Hepatocyte (in vitro differentiated cells): ENCODE results near the gene CHMP5. TPM values are rescaled to one million over a fixed set of nuclear protein-coding genes. Genes with fewer than 3 reads are reported as not detected.
A peak's percentile ranks its signal among the peaks of the same experiment; 100 is the strongest.

Experiments
- DNase-seq: peaks from one replicate; pipeline ENCODE4 v3.0.0-alpha.2; 2016; ENCODE audit warnings: low spot score
- H2AFZ ChIP-seq: fragments of 200-600 bp; sonication (generic); 2 replicates; pipeline ENCODE4 v1.6.0; 2016; ENCODE audit warnings: antibody characterized with exemption, mild to moderate bottlenecking
- H3K27ac ChIP-seq: fragments of 200-600 bp; sonication (generic); 2 replicates; pipeline ENCODE4 v1.5.1; 2016; ENCODE audit warnings: mild to moderate bottlenecking
- H3K27me3 ChIP-seq: fragments of 200-600 bp; sonication (generic); 2 replicates; pipeline ENCODE4 v1.6.1; 2016
- H3K36me3 ChIP-seq: fragments of 200-600 bp; sonication (generic); replicated peaks from 2 replicates; pipeline ENCODE4 v1.5.1; 2016; ENCODE audit warnings: low read depth; ENCODE audit not compliant: insufficient read depth
- H3K4me1 ChIP-seq: fragments of 200-600 bp; sonication (generic); 2 replicates; pipeline ENCODE4 v1.5.1; 2016; ENCODE audit warnings: mild to moderate bottlenecking, moderate library complexity; ENCODE audit not compliant: insufficient read depth
- H3K4me2 ChIP-seq: fragments of 200-600 bp; sonication (generic); 2 replicates; pipeline ENCODE4 v1.6.0; 2016
- H3K4me3 ChIP-seq: fragments of 200-600 bp; sonication (generic); 2 replicates; pipeline ENCODE4 v1.5.1; 2016; ENCODE audit warnings: mild to moderate bottlenecking
- H3K79me2 ChIP-seq: fragments of 200-600 bp; sonication (generic); 2 replicates; pipeline ENCODE4 v1.6.0; 2017; ENCODE audit warnings: mild to moderate bottlenecking
- H3K9me2 ChIP-seq: fragments of 200-600 bp; sonication (generic); replicated peaks from 2 replicates; pipeline ENCODE4 v1.6.0; 2017; ENCODE audit warnings: mild to moderate bottlenecking; ENCODE audit not compliant: insufficient read depth
- H3K9me3 ChIP-seq: fragments of 200-600 bp; sonication (generic); 2 replicates; pipeline ENCODE4 v1.5.1; 2016; ENCODE audit warnings: low read depth, mild to moderate bottlenecking
- H4K20me1 ChIP-seq: fragments of 200-600 bp; sonication (generic); 2 replicates; pipeline ENCODE4 v1.6.0; 2016; ENCODE audit warnings: mild to moderate bottlenecking; ENCODE audit not compliant: insufficient read depth, poor library complexity, severe bottlenecking
- CTCF ChIP-seq: fragments of 200-600 bp; sonication (generic); IDR thresholded peaks from 2 replicates; pipeline ENCODE4 v1.5.1; 2016; ENCODE audit warnings: antibody characterized with exemption, mild to moderate bottlenecking; ENCODE audit not compliant: poor library complexity
- EZH2 ChIP-seq: fragments of 200-600 bp; sonication (generic); IDR thresholded peaks from 2 replicates; pipeline ENCODE4 v1.6.1; 2016; ENCODE audit warnings: antibody characterized with exemption, mild to moderate bottlenecking, borderline replicate concordance
- EZH2phosphoT487 ChIP-seq: fragments of 200-600 bp; sonication (generic); IDR thresholded peaks from one replicate; pipeline ENCODE4 v1.6.1; 2018; ENCODE audit warnings: antibody characterized with exemption, mild to moderate bottlenecking, low read depth, moderate library complexity; ENCODE audit not compliant: unreplicated experiment, severe bottlenecking
- WGBS: methylation state at CpG from one replicate; pipeline ENCODE4 v1.1.6; 2016; ENCODE audit warnings: low lambda C conversion rate; ENCODE audit errors: missing lambda C conversion rate; 5-methylcytosine and 5-hydroxymethylcytosine counted together
- polyA plus RNA-seq: library from polyadenylated mRNA; unstranded; fragments of >200 nt; fragmentation: Nextera tagmentation; extraction: Ambion mirVana; gene quantifications from 2 replicates; pipeline ENCODE4 v1.2.1, GENCODE V29; 2016
- total RNA-seq: library from RNA; depleted of rRNA; stranded (reverse); fragments of >200 nt; gene quantifications from 2 replicates; pipeline ENCODE4 v1.2.3, GENCODE V29; 2014

CHMP5 gene
- total and polyA plus RNA-seq, 2 experiments from 2014 or later = 91.5 to 109 TPM

- WGBS = 88% methylated on average over 2 of the region's 2 CpGs
- Histone ChIP-seq H3K4me1 (peaks cover 5% of the 10 kb centered on the region), H3K36me3 (peaks cover 6% of the 10 kb centered on the region), H3K79me2 (peaks cover 65% of the 10 kb centered on the region), H3K9me2 (no peaks in the 10 kb centered on the region), H3K4me2 (no peak overlapping the region), H3K27me3 (no peaks in the 10 kb centered on the region), H4K20me1 (peaks cover 8% of the 10 kb centered on the region), H3K27ac (peak overlapping the region; percentile 59), H3K9me3 (no peaks in the 10 kb centered on the region), H3K4me3 (no peak overlapping the region), H2AFZ (no peak overlapping the region)
- no peak for DNase-seq
- no peak for TF ChIP-seq CTCF
- TF ChIP-seq EZH2phosphoT487 = no peak
- TF ChIP-seq EZH2 = no peak
Measured at GRCh38 chr9:33300546-33300945, 35.7 kb downstream of the CHMP5 start.

DNA sequence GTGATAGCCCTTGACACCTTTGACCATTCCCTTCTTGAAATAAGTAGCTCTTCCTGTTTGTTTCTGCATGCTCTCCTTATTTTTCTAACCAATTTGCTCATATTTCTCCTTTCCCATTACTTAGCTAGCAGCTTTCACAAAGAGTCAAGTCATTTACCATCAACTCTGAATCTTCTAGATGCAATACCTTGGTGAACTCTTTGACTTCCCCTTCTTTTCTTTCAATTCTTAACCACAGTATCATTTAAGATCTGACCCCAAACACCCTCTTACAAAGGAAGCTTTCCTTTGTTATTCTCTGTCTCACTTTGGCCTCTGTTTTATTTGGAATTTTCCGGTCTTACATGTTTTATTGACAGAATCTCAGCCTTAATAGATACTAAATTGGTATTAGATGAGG lies 39.5 kb downstream of the CHMP5 start:
- TF ChIP-seq EZH2 = no peak
- TF ChIP-seq CTCF = no peak
- no peak for TF ChIP-seq EZH2phosphoT487
- Histone ChIP-seq H3K36me3 (no peaks in the 10 kb centered on the region), H3K4me2 (no peak overlapping the region), H4K20me1 (peaks cover 4% of the 10 kb centered on the region), H3K27ac (no peak overlapping the region), H3K4me1 (no peaks in the 10 kb centered on the region), H3K27me3 (no peaks in the 10 kb centered on the region), H2AFZ (no peak overlapping the region), H3K79me2 (peaks cover 30% of the 10 kb centered on the region), H3K4me3 (no peak overlapping the region), H3K9me3 (no peaks in the 10 kb centered on the region), H3K9me2 (no peaks in the 10 kb centered on the region)
- 100% methylated on average over 1 of the region's 1 CpG for WGBS
- no peak for DNase-seq

DNA sequence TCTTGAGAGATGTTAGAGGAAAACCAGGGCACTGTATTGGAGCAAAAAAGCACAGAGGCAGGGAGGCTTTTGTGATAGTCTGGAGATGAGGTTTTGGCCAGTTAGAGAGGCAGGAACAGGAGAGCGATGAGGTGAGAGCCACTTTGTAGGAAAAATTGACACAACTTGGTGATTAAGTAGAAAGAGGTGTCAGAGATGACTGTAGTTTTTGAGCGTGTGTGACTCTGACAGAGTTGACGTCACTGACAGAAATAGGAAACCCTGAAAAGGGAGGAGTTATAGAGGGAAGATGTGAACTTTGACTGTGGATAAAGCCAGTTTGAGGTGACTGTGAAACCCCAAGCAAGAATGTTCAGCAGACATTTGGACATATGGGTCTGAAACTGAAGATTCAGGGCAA lies 41.2 kb downstream of the CHMP5 start:
- DNase-seq = no peak
- no peak overlapping the region for H3K27ac ChIP-seq
- TF ChIP-seq EZH2 (no peak), CTCF (no peak), EZH2phosphoT487 (no peak)
- no peak overlapping the region for H2AFZ ChIP-seq
- H3K9me3 ChIP-seq = no peaks in the 10 kb centered on the region
- no peaks in the 10 kb centered on the region for H3K27me3 ChIP-seq
- no peaks in the 10 kb centered on the region for H3K4me1 ChIP-seq
- H4K20me1 ChIP-seq = no peaks in the 10 kb centered on the region
- no peak overlapping the region for H3K4me2 ChIP-seq
- WGBS = 92% methylated on average over 3 of the region's 3 CpGs
- H3K4me3 ChIP-seq = no peak overlapping the region
- peaks cover 14% of the 10 kb centered on the region for H3K79me2 ChIP-seq
- H3K36me3 ChIP-seq = no peaks in the 10 kb centered on the region
- H3K9me2 ChIP-seq = no peaks in the 10 kb centered on the region

DNA sequence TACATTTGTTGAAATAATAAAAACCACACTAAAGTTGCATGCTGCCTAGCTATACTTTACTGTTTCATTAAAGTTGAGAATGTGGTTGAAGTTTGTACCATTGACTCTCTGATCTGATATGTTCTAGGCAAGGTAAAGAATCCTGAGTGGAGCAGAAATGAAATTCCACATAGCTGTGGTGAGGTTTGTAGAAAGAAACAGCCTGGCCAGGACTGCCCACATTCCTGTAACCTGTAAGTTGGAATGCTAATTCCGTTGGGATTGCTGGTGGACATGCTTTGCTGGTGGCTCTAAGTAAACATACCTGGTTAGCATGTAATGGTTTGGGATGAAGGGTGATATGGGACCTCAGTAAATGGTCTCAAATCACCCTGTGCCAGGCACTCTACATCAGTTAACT lies 42.2 kb downstream of the CHMP5 start:
- Histone ChIP-seq H3K27ac (no peak overlapping the region), H3K36me3 (no peaks in the 10 kb centered on the region)

More for the DNA sequence above, 42.2 kb downstream of the CHMP5 start:
- TF ChIP-seq EZH2phosphoT487 (no peak), CTCF (no peak), EZH2 (no peak)
- no peaks in the 10 kb centered on the region for H3K27me3 ChIP-seq
- H3K4me3 ChIP-seq = no peak overlapping the region
- no peak for DNase-seq
- no peaks in the 10 kb centered on the region for H3K4me1 ChIP-seq
- H3K9me3 ChIP-seq = no peaks in the 10 kb centered on the region
- H2AFZ ChIP-seq = no peak overlapping the region
- H3K79me2 ChIP-seq = peaks cover 10% of the 10 kb centered on the region
- WGBS = 82% methylated on average over 1 of the region's 1 CpG
- H3K9me2 ChIP-seq = no peaks in the 10 kb centered on the region
- H4K20me1 ChIP-seq = no peaks in the 10 kb centered on the region
- H3K4me2 ChIP-seq = no peak overlapping the region
